H1 (cell line): ENCODE measurements around the gene GSKIP. TPM values are rescaled to one million over a fixed set of nuclear protein-coding genes. Genes with fewer than 3 reads are reported as not detected.

Experiments used
- CTCF ChIA-PET: fragments of 300-600 bp; sonication (Branson Sonifier 250); formaldehyde crosslinking; loops from one replicate; lab custom pipeline; 2021; ENCODE audit not compliant: partially characterized antibody; lab: Charles Lee
- POLR2A ChIA-PET: fragments of 300-600 bp; sonication (Branson Sonifier 250); formaldehyde crosslinking; loops from one replicate; lab custom pipeline; 2021; ENCODE audit warnings: inconsistent platforms; ENCODE audit not compliant: partially characterized antibody; lab: Charles Lee
- DNase-seq, 2 experiments: peaks; one replicate each; pipeline versions ENCODE4 v3.0.0 to v3.0.0-alpha.2; 2010 to 2022; ENCODE audit warnings: low spot score in 2 of 2, low read depth in 1 of 2, mixed read lengths in 1 of 2
- FAIRE-seq: peaks from 2 replicates; lab custom pipeline; 2011; peaks lifted over from hg19 to GRCh38; lab: Jason Lieb, UNC
- H2AFZ ChIP-seq: 2 replicates; pipeline ENCODE4 v1.8.1; 2012; ENCODE audit warnings: low read length, inconsistent platforms
- H2AK5ac ChIP-seq: 2 replicates; pipeline ENCODE4 v1.6.1; 2013; ENCODE audit warnings: low read depth, low read length
- H2BK120ac ChIP-seq: replicated peaks from 2 replicates; pipeline ENCODE3; 2013; ENCODE audit warnings: low read depth, low read length, inconsistent platforms
- H2BK12ac ChIP-seq: 2 replicates; pipeline ENCODE4 v1.6.1; 2013; ENCODE audit warnings: low read depth, low read length
- H2BK15ac ChIP-seq: 2 replicates; pipeline ENCODE4 v1.6.1; 2013; ENCODE audit warnings: low read length
- H2BK20ac ChIP-seq: 2 replicates; pipeline ENCODE4 v1.6.1; 2013; ENCODE audit warnings: low read length
- H2BK5ac ChIP-seq: 2 replicates; pipeline ENCODE4 v1.6.1; 2013; ENCODE audit warnings: low read depth, low read length
- H3K14ac ChIP-seq: 2 replicates; pipeline ENCODE4 v1.6.1; 2013; ENCODE audit warnings: inconsistent platforms; ENCODE audit not compliant: insufficient read length
- H3K18ac ChIP-seq: 2 replicates; pipeline ENCODE4 v1.6.1; 2013; ENCODE audit warnings: low read length; ENCODE audit errors: extremely low read depth
- H3K23ac ChIP-seq: 2 replicates; pipeline ENCODE4 v1.6.1; 2013; ENCODE audit warnings: inconsistent platforms; ENCODE audit not compliant: insufficient read length
- H3K23me2 ChIP-seq: 2 replicates; pipeline ENCODE4 v1.6.1; 2013; ENCODE audit warnings: low read depth, low read length
- H3K27ac ChIP-seq: 2 replicates; pipeline ENCODE4 v1.6.1; 2011; ENCODE audit warnings: low read depth, low read length, inconsistent platforms
- H3K27me3 ChIP-seq, 4 experiments: replicated peaks in 1 of 4; 1 replicate in 1 of 4; 2 replicates in 3 of 4; pipeline versions ENCODE4 v1.6.1 to v1.8.1; 2011 to 2013; ENCODE audit warnings: low read length in 3 of 4, mild to moderate bottlenecking in 3 of 4, inconsistent platforms in 2 of 4, mixed read lengths in 2 of 4, moderate library complexity in 1 of 4; ENCODE audit not compliant: control insufficient read depth in 3 of 4, insufficient read depth in 3 of 4; ENCODE audit errors: extremely low read depth in 1 of 4
- H3K36me3 ChIP-seq, 4 experiments: 2 replicates each; pipeline versions ENCODE4 v1.6.1 to v1.8.1; 2011 to 2013; ENCODE audit warnings: mild to moderate bottlenecking in 4 of 4, low read length in 3 of 4, moderate library complexity in 2 of 4, control low read depth in 1 of 4, inconsistent platforms in 1 of 4; ENCODE audit not compliant: insufficient read depth in 4 of 4, control insufficient read depth in 2 of 4
- H3K4ac ChIP-seq: replicated peaks from 2 replicates; pipeline ENCODE3; 2013; ENCODE audit warnings: low read length, low read depth, mixed read lengths, inconsistent platforms; ENCODE audit not compliant: insufficient read length
- H3K4me1 ChIP-seq, 4 experiments: replicated peaks in 1 of 4; 1 replicate in 1 of 4; 2 replicates in 3 of 4; pipeline versions ENCODE4 v1.6.1 to v1.8.1; 2011 to 2013; ENCODE audit warnings: low read length in 3 of 4, inconsistent platforms in 2 of 4, mixed read lengths in 1 of 4; ENCODE audit not compliant: insufficient read depth in 4 of 4, control insufficient read depth in 3 of 4
- H3K4me2 ChIP-seq, 2 experiments: 2 replicates each; pipeline versions ENCODE4 v1.6.1 to v1.8.1; 2011 to 2013; ENCODE audit warnings: low read depth in 2 of 2, low read length in 2 of 2, control low read depth in 1 of 2, inconsistent platforms in 1 of 2, mild to moderate bottlenecking in 1 of 2; ENCODE audit not compliant: insufficient read depth in 1 of 2
- H3K4me3 ChIP-seq, 4 experiments: fragments of 200-600, 300-600 bp in 1 of 4; sonication (generic), shearing (Covaris generic), sonication (Bioruptor Twin) in 1 of 4; 2 replicates each; pipeline versions ENCODE4 v1.5.1 to v1.8.1; 2011 to 2016; ENCODE audit warnings: low read length in 4 of 4, low read depth in 3 of 4, control low read depth in 2 of 4, inconsistent platforms in 2 of 4, mild to moderate bottlenecking in 2 of 4, mixed read lengths in 1 of 4, moderate library complexity in 1 of 4; ENCODE audit not compliant: insufficient read depth in 2 of 4; ENCODE audit errors: extremely low read depth in 1 of 4
- H3K56ac ChIP-seq: replicated peaks from 2 replicates; pipeline ENCODE3; 2013; ENCODE audit warnings: low read depth, mild to moderate bottlenecking, mixed read lengths, low read length, inconsistent platforms; ENCODE audit not compliant: insufficient read length
- H3K79me1 ChIP-seq: 2 replicates; pipeline ENCODE4 v1.6.1; 2013; ENCODE audit warnings: low read depth, low read length, control low read depth
- H3K79me2 ChIP-seq, 2 experiments: 2 replicates each; pipeline versions ENCODE4 v1.6.1 to v1.8.1; 2012 to 2013; ENCODE audit warnings: low read length in 2 of 2, mild to moderate bottlenecking in 2 of 2, inconsistent platforms in 1 of 2; ENCODE audit not compliant: insufficient read depth in 2 of 2, control insufficient read depth in 1 of 2
- H3K9ac ChIP-seq, 4 experiments: replicated peaks in 1 of 4; 1 replicate in 1 of 4; 2 replicates in 3 of 4; pipeline versions ENCODE4 v1.6.1 to v1.8.1; 2011 to 2013; ENCODE audit warnings: low read depth in 3 of 4, low read length in 3 of 4, control low read depth in 2 of 4, mild to moderate bottlenecking in 2 of 4, moderate library complexity in 2 of 4, inconsistent platforms in 1 of 4; ENCODE audit errors: extremely low read depth in 1 of 4
- H3K9me3 ChIP-seq, 2 experiments: 2 replicates each; pipeline versions ENCODE4 v1.6.1 to v1.8.1; 2012 to 2013; ENCODE audit warnings: mild to moderate bottlenecking in 2 of 2, moderate library complexity in 2 of 2, control low read depth in 1 of 2, inconsistent platforms in 1 of 2, low read depth in 1 of 2, low read length in 1 of 2, mixed read lengths in 1 of 2; ENCODE audit not compliant: insufficient read depth in 2 of 2
- H4K20me1 ChIP-seq, 2 experiments: replicated peaks in 1 of 2; 2 replicates each; pipeline versions ENCODE3 to v1.8.1; 2011 to 2013; ENCODE audit warnings: inconsistent platforms in 2 of 2, low read length in 2 of 2, mild to moderate bottlenecking in 1 of 2; ENCODE audit not compliant: insufficient read depth in 2 of 2, control insufficient read depth in 1 of 2
- H4K5ac ChIP-seq: 2 replicates; pipeline ENCODE4 v1.6.1; 2013; ENCODE audit warnings: low read length, low read depth, mixed read lengths, inconsistent platforms; ENCODE audit not compliant: insufficient read length
- H4K8ac ChIP-seq: 2 replicates; pipeline ENCODE4 v1.8.0; 2013; ENCODE audit warnings: mild to moderate bottlenecking, moderate library complexity, low read length, inconsistent platforms; ENCODE audit not compliant: insufficient read depth; ENCODE audit errors: extremely low read depth
- H4K91ac ChIP-seq: replicated peaks from 2 replicates; pipeline ENCODE3; 2013; ENCODE audit warnings: low read length, mixed read lengths, inconsistent platforms; ENCODE audit not compliant: insufficient read length
- SP2 ChIP-seq: IDR thresholded peaks from 2 replicates; pipeline ENCODE4 v1.6.1; 2012; ENCODE audit warnings: mild to moderate bottlenecking, low read length, inconsistent platforms
- WGBS, 2 experiments: shearing (Covaris generic) in 1 of 2; methylation state at CpG; one replicate each; pipeline versions ENCODE4 v1.1.6 to v1.1.7; 2013 to 2015; ENCODE audit warnings: low lambda C conversion rate in 2 of 2, mixed read lengths in 2 of 2, inconsistent platforms in 1 of 2, low coverage in 1 of 2, missing lambda C conversion rate in 1 of 2; ENCODE audit not compliant: insufficient replicate concordance in 2 of 2, insufficient coverage in 1 of 2, insufficient read length in 1 of 2; ENCODE audit errors: extremely low coverage in 1 of 2, missing lambda C conversion rate in 1 of 2; 5-methylcytosine and 5-hydroxymethylcytosine counted together
- polyA plus RNA-seq, 7 experiments: library from polyadenylated mRNA; depleted of rRNA in 3 of 7; stranded (reverse) in 5 of 7; unstranded in 2 of 7; fragments of >200 nt in 5 of 7; fragments of 200-250 nt in 2 of 7; gene quantifications; 1 replicate in 5 of 7; 2 replicates in 1 of 7; 4 replicates in 1 of 7; pipeline versions ENCODE4 v1.2.1 to v1.2.3, GENCODE V29; 2011 to 2013; ENCODE audit warnings: missing spikeins in 2 of 7, mixed read lengths in 2 of 7
- total RNA-seq: library from RNA; stranded (reverse); fragmentation: NEBNext Ultra II Directional; extraction: Animal tissue kit (Norgen Biotek cat#: 25700); gene quantifications from 2 replicates; pipeline ENCODE4 v1.2.1, GENCODE V29; 2021

GSKIP gene
- total and polyA plus RNA-seq, 2 of the 8 experiments (the other 6 are each of a cell fraction or from before 2014, with no cell fraction given) = 20.3 to 37.1 TPM

DNA sequence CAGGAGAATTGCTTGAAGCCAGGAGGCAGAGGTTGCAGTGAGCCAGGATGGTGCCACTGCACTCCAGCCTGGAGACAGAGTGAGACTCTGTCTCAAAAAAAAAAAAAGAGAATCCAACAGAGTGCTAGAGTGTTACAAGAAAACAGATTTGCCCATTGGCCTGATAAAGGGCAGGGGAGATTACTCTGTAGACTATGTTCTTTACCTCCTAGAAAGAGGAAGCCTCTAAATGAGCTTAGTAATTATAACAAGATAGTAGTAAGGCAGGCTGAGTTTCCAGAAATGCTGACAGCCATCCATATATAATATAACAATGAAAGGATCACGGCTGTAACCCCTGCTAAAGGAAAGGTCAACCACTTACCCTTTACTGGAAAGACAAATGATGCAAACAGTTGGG lies 53.0 kb downstream of the GSKIP start:
- Histone ChIP-seq H2BK5ac (no peak overlapping the region), H3K27me3 (no peaks in the 10 kb centered on the region), H3K9me3 (no peaks in the 10 kb centered on the region), H2BK20ac (no peak overlapping the region), H3K4me2 (no peak overlapping the region), H2AFZ (no peak overlapping the region), H3K79me1 (no peaks in the 10 kb centered on the region), H3K23ac (no peak overlapping the region), H4K5ac (no peak overlapping the region), H2BK12ac (no peak overlapping the region), H3K18ac (no peak overlapping the region), H3K23me2 (no peaks in the 10 kb centered on the region), H3K14ac (no peak overlapping the region), H3K56ac (no peak overlapping the region), H3K4me1 (no peaks in the 10 kb centered on the region), H3K36me3 (no peaks in the 10 kb centered on the region), H3K27ac (no peak overlapping the region), H2BK15ac (no peak overlapping the region), H3K4ac (no peak overlapping the region), H3K4me3 (no peak overlapping the region), H2BK120ac (no peak overlapping the region), H3K9ac (no peak overlapping the region), H4K20me1 (no peaks in the 10 kb centered on the region), H4K8ac (no peak overlapping the region), H4K91ac (no peak overlapping the region), H2AK5ac (no peak overlapping the region), H3K79me2 (no peaks in the 10 kb centered on the region)
- 100% methylated on average over 1 of the region's 1 CpG; no CpG with 5 or more reads in 1 of the 2 experiments for WGBS, 2 experiments
- POLR2A ChIA-PET = no interaction called here
- DNase-seq (no peak), FAIRE-seq (no peak)
- CTCF ChIA-PET = interaction anchor here (1.2 to 2.4 kb wide), 2 partner anchors 20 to 315 kb away, joined by 3 to 9 read pairs; no protein-coding TSS in a partner anchor
- TF ChIP-seq SP2 = no peak
